SK-N-SH treated with all-trans-retinoic acid at 6 μM for 48 hours (cell line): ENCODE data around the gene LRBA.

ENCODE experiments used
- ATAC-seq: fragments of 200-7000 bp; cut with Tn5 transposase; 3 replicates; pipeline ENCODE4 v1.9.1; 2020; ENCODE audit warnings: mild to moderate bottlenecking, moderate library complexity
- ARNTL ChIP-seq: fragments of 450-650 bp; formaldehyde crosslinking; IDR thresholded peaks from 2 replicates; pipeline ENCODE4 v1.5.0; 2020; ENCODE audit warnings: low read depth, mild to moderate bottlenecking, moderate library complexity, borderline replicate concordance
- BACH2 ChIP-seq: fragments of 250-450 bp; sonication (Bioruptor Pico); IDR thresholded peaks from 2 replicates; pipeline ENCODE4 v1.9.0; 2021; ENCODE audit warnings: mild to moderate bottlenecking, borderline replicate concordance
- CSDC2 ChIP-seq: fragments of 250-450 bp; sonication (Bioruptor Pico); IDR thresholded peaks from 2 replicates; pipeline ENCODE4 v1.5.0; 2020; ENCODE audit warnings: mild to moderate bottlenecking, moderate library complexity
- ESRRG ChIP-seq: fragments of 250-450 bp; sonication (Bioruptor Pico); IDR thresholded peaks from 2 replicates; pipeline ENCODE4 v1.6.1; 2021; ENCODE audit warnings: mild to moderate bottlenecking
- GLIS3 ChIP-seq: fragments of 250-450 bp; sonication (Bioruptor Pico); IDR thresholded peaks from 2 replicates; pipeline ENCODE4 v1.5.0; 2020; ENCODE audit warnings: mild to moderate bottlenecking, moderate library complexity
- ISL1 ChIP-seq: fragments of 250-450 bp; sonication (Bioruptor Pico); IDR thresholded peaks from 2 replicates; pipeline ENCODE4 v2.1.2; 2022; ENCODE audit warnings: mild to moderate bottlenecking, moderate library complexity
- OSR1 ChIP-seq: fragments of 250-450 bp; sonication (Bioruptor Pico); IDR thresholded peaks from 2 replicates; pipeline ENCODE4 v1.8.0; 2022; ENCODE audit warnings: moderate library complexity, mild to moderate bottlenecking, inconsistent platforms
- PPARA ChIP-seq: fragments of 250-450 bp; sonication (Bioruptor Pico); IDR thresholded peaks from 2 replicates; pipeline ENCODE4 v1.5.0; 2020; ENCODE audit warnings: mild to moderate bottlenecking, borderline replicate concordance
- RARB ChIP-seq: fragments of 250-450 bp; sonication (Bioruptor Pico); IDR thresholded peaks from 2 replicates; pipeline ENCODE4 v1.8.0; 2021; ENCODE audit warnings: mild to moderate bottlenecking, moderate library complexity
- SNAI2 ChIP-seq: fragments of 250-450 bp; sonication (Bioruptor Pico); IDR thresholded peaks from 2 replicates; pipeline ENCODE4 v1.5.0; 2020; ENCODE audit warnings: mild to moderate bottlenecking, moderate library complexity
- TCF4 ChIP-seq: fragments of 250-450 bp; sonication (Bioruptor Pico); IDR thresholded peaks from 2 replicates; pipeline ENCODE4 v1.8.0; 2021; ENCODE audit warnings: mild to moderate bottlenecking, moderate library complexity, borderline replicate concordance
- TOX ChIP-seq: fragments of 250-450 bp; sonication (Bioruptor Pico); IDR thresholded peaks from 2 replicates; pipeline ENCODE4 v1.8.0; 2021; ENCODE audit warnings: mild to moderate bottlenecking, moderate library complexity, borderline replicate concordance
- ZC3H10 ChIP-seq: fragments of 250-450 bp; sonication (Bioruptor Pico); IDR thresholded peaks from 2 replicates; pipeline ENCODE4 v1.5.1; 2021; ENCODE audit warnings: mild to moderate bottlenecking, moderate library complexity
- ZFP3 ChIP-seq: fragments of 250-450 bp; sonication (Bioruptor Pico); IDR thresholded peaks from 2 replicates; pipeline ENCODE4 v1.5.0; 2020; ENCODE audit warnings: mild to moderate bottlenecking, moderate library complexity
- ZNF565 ChIP-seq: fragments of 450-650 bp; formaldehyde crosslinking; conservative IDR thresholded peaks from 2 replicates; pipeline ENCODE4 v1.5.0; 2020; ENCODE audit warnings: low read depth, mild to moderate bottlenecking, moderate library complexity
- ZNF70 ChIP-seq: fragments of 450-650 bp; formaldehyde crosslinking; IDR thresholded peaks from 2 replicates; pipeline ENCODE4 v1.5.0; 2020; ENCODE audit warnings: mild to moderate bottlenecking, moderate library complexity
- ZNF8 ChIP-seq: fragments of 450-650 bp; formaldehyde crosslinking; IDR thresholded peaks from 2 replicates; pipeline ENCODE4 v1.5.0; 2020; ENCODE audit warnings: mild to moderate bottlenecking, moderate library complexity
- TF ChIP-seq, protein P1 (sequence below): fragments of 250-450 bp; sonication (Bioruptor Pico); IDR thresholded peaks from 2 replicates; pipeline ENCODE4 v1.5.1; 2021; ENCODE audit warnings: mild to moderate bottlenecking, moderate library complexity
- TF ChIP-seq, protein P2 (sequence below): fragments of 250-450 bp; sonication (Bioruptor Pico); IDR thresholded peaks from 2 replicates; pipeline ENCODE4 v1.8.0; 2020; ENCODE audit warnings: mild to moderate bottlenecking, moderate library complexity, borderline replicate concordance
- TF ChIP-seq, protein P3 (sequence below): fragments of 250-450 bp; sonication (Bioruptor Pico); IDR thresholded peaks from 2 replicates; pipeline ENCODE4 v1.5.0; 2020; ENCODE audit warnings: mild to moderate bottlenecking, moderate library complexity
- TF ChIP-seq, protein P4 (sequence below): fragments of 250-450 bp; sonication (Bioruptor Pico); IDR thresholded peaks from 2 replicates; pipeline ENCODE4 v1.5.1; 2020; ENCODE audit warnings: low read depth, mild to moderate bottlenecking, moderate library complexity

The LRBA gene

DNA sequence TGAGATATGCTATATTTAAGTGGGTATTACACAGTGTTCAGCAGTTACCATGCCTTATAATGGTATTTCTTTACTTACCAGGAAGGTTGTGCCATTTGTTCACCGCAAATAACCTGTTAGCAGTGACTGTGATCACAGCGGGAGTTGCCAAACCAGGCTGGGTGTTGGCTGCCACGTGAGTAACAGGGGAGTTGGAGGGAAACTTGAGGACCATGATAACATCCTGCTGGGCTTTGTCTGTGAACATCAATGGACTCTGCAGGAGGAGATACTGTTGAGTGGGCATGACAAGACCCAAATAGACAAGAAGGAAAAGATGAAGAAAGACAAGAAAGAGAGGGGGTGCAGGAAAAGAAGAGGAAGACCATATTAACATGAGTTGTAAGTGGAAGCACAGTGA, 694.0 kb downstream of the LRBA start:
- no peak for ATAC-seq
- no peak for TF ChIP-seq ZNF565 (CRISPR knock-in tag)
- TF ChIP-seq, protein P1, sequence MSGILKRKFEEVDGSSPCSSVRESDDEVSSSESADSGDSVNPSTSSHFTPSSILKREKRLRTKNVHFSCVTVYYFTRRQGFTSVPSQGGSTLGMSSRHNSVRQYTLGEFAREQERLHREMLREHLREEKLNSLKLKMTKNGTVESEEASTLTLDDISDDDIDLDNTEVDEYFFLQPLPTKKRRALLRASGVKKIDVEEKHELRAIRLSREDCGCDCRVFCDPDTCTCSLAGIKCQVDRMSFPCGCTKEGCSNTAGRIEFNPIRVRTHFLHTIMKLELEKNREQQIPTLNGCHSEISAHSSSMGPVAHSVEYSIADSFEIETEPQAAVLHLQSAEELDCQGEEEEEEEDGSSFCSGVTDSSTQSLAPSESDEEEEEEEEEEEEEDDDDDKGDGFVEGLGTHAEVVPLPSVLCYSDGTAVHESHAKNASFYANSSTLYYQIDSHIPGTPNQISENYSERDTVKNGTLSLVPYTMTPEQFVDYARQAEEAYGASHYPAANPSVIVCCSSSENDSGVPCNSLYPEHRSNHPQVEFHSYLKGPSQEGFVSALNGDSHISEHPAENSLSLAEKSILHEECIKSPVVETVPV (CRISPR knock-in tag), result no peak
- no peak for TF ChIP-seq ZC3H10 (CRISPR knock-in tag)
- TF ChIP-seq, protein P2, sequence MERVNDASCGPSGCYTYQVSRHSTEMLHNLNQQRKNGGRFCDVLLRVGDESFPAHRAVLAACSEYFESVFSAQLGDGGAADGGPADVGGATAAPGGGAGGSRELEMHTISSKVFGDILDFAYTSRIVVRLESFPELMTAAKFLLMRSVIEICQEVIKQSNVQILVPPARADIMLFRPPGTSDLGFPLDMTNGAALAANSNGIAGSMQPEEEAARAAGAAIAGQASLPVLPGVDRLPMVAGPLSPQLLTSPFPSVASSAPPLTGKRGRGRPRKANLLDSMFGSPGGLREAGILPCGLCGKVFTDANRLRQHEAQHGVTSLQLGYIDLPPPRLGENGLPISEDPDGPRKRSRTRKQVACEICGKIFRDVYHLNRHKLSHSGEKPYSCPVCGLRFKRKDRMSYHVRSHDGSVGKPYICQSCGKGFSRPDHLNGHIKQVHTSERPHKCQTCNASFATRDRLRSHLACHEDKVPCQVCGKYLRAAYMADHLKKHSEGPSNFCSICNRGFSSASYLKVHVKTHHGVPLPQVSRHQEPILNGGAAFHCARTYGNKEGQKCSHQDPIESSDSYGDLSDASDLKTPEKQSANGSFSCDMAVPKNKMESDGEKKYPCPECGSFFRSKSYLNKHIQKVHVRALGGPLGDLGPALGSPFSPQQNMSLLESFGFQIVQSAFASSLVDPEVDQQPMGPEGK (CRISPR knock-in tag), result no peak

DNA sequence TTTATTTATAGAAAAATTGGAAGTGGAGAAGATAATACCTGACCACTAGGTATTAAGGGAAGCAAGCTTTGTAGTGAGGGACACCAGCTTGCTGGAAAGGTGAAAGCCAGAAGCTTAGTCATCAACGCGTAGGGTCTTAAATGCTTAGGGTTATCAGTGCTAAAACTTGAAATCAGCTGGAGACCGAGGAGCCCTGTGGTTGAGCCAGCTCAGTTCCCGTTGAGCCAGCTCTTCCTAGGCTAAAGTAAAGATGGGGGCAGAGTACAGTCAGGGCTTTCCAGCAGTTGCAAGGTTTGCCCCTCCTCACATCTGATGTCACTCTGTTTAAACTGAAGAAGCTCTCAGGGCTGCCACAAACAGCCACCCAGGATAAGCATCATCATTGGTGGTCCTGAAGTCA, 696.1 kb downstream of the LRBA start:
- no peak for ATAC-seq
- TF ChIP-seq ZNF70 (CRISPR knock-in tag) (no peak), ZNF565 (CRISPR knock-in tag) (no peak), ESRRG (CRISPR knock-in tag) (no peak), TCF4 (CRISPR knock-in tag) (no peak), RARB (CRISPR knock-in tag) (no peak), SNAI2 (CRISPR knock-in tag) (no peak), GLIS3 (CRISPR knock-in tag) (no peak), ZC3H10 (CRISPR knock-in tag) (no peak), ISL1 (CRISPR knock-in tag) (no peak), PPARA (CRISPR knock-in tag) (no peak), ZFP3 (CRISPR knock-in tag) (no peak), BACH2 (CRISPR knock-in tag) (no peak), CSDC2 (no peak), TOX (CRISPR knock-in tag) (no peak), OSR1 (no peak)
- TF ChIP-seq, protein P3, sequence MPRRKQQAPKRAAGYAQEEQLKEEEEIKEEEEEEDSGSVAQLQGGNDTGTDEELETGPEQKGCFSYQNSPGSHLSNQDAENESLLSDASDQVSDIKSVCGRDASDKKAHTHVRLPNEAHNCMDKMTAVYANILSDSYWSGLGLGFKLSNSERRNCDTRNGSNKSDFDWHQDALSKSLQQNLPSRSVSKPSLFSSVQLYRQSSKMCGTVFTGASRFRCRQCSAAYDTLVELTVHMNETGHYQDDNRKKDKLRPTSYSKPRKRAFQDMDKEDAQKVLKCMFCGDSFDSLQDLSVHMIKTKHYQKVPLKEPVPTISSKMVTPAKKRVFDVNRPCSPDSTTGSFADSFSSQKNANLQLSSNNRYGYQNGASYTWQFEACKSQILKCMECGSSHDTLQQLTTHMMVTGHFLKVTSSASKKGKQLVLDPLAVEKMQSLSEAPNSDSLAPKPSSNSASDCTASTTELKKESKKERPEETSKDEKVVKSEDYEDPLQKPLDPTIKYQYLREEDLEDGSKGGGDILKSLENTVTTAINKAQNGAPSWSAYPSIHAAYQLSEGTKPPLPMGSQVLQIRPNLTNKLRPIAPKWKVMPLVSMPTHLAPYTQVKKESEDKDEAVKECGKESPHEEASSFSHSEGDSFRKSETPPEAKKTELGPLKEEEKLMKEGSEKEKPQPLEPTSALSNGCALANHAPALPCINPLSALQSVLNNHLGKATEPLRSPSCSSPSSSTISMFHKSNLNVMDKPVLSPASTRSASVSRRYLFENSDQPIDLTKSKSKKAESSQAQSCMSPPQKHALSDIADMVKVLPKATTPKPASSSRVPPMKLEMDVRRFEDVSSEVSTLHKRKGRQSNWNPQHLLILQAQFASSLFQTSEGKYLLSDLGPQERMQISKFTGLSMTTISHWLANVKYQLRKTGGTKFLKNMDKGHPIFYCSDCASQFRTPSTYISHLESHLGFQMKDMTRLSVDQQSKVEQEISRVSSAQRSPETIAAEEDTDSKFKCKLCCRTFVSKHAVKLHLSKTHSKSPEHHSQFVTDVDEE (CRISPR knock-in tag), result no peak
- TF ChIP-seq, all 23 proteins: peak for 0

DNA sequence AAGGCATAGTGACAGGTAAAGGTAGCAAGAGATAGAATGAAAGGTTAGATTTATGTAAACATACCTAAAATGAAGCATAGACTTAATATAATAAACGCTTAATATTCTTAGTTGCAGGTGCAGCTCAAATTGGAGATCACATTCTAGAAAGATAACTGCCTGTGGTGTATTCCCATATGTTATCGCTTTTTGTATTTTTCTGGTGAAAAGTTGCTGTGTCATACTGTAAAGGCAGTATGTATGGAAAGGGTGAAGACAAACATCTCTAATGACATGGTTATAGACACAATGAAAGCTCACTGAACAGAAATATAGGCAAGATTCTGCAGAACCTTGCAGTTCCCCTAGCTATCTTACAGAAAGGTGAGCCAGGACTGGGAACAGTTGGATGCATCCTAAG, 696.6 kb downstream of the LRBA start:
- no peak for TF ChIP-seq TCF4 (CRISPR knock-in tag)
- no peak for TF ChIP-seq ZNF8 (CRISPR knock-in tag)
- no peak for TF ChIP-seq PPARA (CRISPR knock-in tag)
- TF ChIP-seq RARB (CRISPR knock-in tag), result no peak
- no peak for TF ChIP-seq BACH2 (CRISPR knock-in tag)
- no peak for ATAC-seq

DNA sequence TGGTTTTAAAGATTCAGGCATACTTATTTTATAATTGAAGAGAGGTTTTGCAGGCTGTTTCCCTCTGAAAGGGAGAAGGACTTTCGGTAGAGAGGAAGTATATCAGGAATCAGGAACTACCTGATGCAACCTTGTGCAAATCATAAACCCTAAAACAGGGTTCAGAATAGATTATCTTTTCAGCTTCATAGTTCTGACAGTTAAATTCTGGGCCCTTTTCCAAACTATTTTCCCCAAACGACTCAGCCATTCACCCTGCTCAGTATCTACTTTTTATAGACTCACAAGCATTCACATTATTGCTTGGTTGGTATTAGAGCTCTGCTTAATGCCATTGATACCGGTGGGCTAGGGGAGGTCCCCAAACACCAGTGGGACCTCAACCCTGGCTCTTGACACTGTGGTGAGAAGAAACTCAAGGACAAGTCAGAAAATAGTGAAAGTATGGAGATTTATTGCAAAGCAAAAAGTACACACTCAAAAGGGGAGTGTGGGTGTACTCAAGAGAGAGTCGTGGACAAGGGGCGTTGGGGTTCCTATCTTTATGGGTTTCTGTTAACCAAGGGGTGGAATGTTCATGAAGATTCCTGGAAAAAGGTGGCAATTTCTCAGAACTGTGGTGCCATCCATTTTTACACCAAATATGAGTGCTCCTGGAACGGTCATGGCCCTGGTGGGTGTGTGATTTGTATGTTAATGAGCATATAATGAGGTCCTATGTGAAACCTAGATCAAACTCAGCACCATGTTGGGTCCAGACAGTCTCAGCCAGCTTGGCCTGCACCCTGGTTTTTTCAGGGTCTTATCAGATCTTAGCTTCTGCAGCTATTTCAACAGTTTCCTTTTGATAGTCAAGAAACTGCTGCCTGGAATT, 698.5 kb downstream of the LRBA start:
- TF ChIP-seq, protein P1 (CRISPR knock-in tag), result no peak
- no peak for TF ChIP-seq ARNTL (CRISPR knock-in tag)
- TF ChIP-seq, protein P2 (CRISPR knock-in tag), result no peak
- TF ChIP-seq SNAI2 (CRISPR knock-in tag), result no peak
- TF ChIP-seq, protein P4, sequence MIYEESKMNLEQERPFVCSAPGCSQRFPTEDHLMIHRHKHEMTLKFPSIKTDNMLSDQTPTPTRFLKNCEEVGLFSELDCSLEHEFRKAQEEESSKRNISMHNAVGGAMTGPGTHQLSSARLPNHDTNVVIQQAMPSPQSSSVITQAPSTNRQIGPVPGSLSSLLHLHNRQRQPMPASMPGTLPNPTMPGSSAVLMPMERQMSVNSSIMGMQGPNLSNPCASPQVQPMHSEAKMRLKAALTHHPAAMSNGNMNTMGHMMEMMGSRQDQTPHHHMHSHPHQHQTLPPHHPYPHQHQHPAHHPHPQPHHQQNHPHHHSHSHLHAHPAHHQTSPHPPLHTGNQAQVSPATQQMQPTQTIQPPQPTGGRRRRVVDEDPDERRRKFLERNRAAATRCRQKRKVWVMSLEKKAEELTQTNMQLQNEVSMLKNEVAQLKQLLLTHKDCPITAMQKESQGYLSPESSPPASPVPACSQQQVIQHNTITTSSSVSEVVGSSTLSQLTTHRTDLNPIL (CRISPR knock-in tag), result no peak
- TF ChIP-seq CSDC2, result no peak
- no peak for TF ChIP-seq TCF4 (CRISPR knock-in tag)
- TF ChIP-seq ISL1 (CRISPR knock-in tag), result no peak
- TF ChIP-seq RARB (CRISPR knock-in tag), result no peak
- TF ChIP-seq TOX (CRISPR knock-in tag), result no peak
- no peak for TF ChIP-seq BACH2 (CRISPR knock-in tag)
- TF ChIP-seq ZC3H10 (CRISPR knock-in tag), result no peak
- no peak for TF ChIP-seq ZFP3 (CRISPR knock-in tag)
- TF ChIP-seq GLIS3 (CRISPR knock-in tag), result no peak
- TF ChIP-seq ZNF8 (CRISPR knock-in tag), result no peak
- TF ChIP-seq PPARA (CRISPR knock-in tag), result no peak
- no peak; the same call in 2 of the 3 replicates for ATAC-seq
